Stomach smooth muscle (tissue), 2 donors: ENCODE results near the gene ADAM19.

Experiments used
- H3K27ac ChIP-seq: one replicate; pipeline ENCODE4 v1.7.0; 2013; ENCODE audit warnings: mild to moderate bottlenecking, low read length, inconsistent platforms
- H3K27me3 ChIP-seq, 2 donors: one replicate each; pipeline ENCODE4 v1.7.0; 2013; ENCODE audit warnings: low read length in 2 of 2; ENCODE audit not compliant: insufficient read depth in 2 of 2, control insufficient read depth in 1 of 2
- H3K36me3 ChIP-seq, 2 donors: one replicate each; pipeline ENCODE4 v1.7.0; 2013; ENCODE audit warnings: low read length in 2 of 2; ENCODE audit not compliant: control insufficient read depth in 2 of 2, insufficient read depth in 2 of 2
- H3K4me1 ChIP-seq: one replicate; pipeline ENCODE4 v1.7.0; 2013; ENCODE audit warnings: low read length; ENCODE audit not compliant: control insufficient read depth, insufficient read depth
- H3K4me3 ChIP-seq, 2 donors: one replicate each; pipeline ENCODE4 v1.7.0; 2013; ENCODE audit warnings: low read length in 2 of 2
- H3K9ac ChIP-seq, 2 donors: one replicate each; pipeline ENCODE4 v1.7.0; 2013; ENCODE audit warnings: low read length in 2 of 2, mild to moderate bottlenecking in 1 of 2
- H3K9me3 ChIP-seq, 2 donors: one replicate each; pipeline ENCODE4 v1.7.0; 2013; ENCODE audit warnings: low read length in 2 of 2; ENCODE audit not compliant: control insufficient read depth in 2 of 2
- donor health status: healthy.
- donor health status: Pancreatic carcinoma.

ADAM19 gene

DNA sequence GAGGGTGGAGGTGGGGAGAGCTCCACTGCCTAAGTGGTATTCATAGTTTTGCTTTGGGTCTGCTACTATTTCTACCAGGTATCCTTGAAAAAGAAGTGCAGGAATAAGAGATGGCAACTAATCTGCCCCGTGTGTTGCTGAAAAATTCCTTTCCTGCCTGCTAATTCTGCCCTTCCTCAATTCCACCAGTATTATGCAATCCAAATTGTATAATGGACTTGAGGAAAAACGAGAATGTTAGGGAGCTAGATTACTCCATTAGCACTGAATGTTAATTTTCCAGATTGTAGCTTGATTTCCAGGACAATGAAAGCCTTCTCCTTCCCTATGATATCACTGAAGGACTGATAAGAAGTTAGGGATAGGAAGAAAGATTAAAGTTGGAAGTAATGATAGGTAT lies 16.9 kb downstream of the ADAM19 start:
- Histone ChIP-seq H3K9me3 (no peaks in the 10 kb centered on the region), H3K36me3 (peaks cover 4 to 5% of the 10 kb centered on the region in 2 donors), H3K4me1 (peaks cover 74% of the 10 kb centered on the region), H3K4me3 (no peak overlapping the region), H3K27me3 (no peaks in the 10 kb centered on the region), H3K27ac (peak overlapping the region; percentile 37), H3K9ac (no peak overlapping the region)

DNA sequence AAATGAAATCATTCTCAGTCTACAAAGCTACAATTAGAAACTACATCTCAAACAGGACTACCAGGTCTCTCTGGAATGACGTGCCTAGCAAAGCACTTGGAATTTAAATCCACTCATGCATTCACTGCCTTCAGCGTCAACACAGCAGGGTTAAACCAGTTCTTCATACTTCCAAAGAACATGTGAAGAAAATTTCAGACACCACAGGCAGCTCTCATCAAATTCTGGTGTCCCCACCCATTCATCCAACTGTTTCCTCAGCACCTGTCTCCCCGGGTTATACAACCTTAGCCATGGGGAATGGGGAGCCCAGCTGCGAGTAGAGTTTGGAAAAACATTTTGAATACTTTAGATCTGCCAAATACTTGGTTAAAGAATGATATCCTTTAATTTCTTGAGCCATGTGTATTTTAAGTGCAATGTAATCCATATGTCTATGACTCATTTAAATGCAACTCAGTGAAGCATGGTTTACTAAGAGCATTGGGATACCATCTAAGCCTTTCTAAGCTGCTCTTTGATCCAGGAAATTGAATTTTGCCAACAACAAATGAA lies 17.5 kb downstream of the ADAM19 start:
- Histone ChIP-seq H3K36me3 (peaks cover 4 to 5% of the 10 kb centered on the region in 2 donors), H3K4me1 (peaks cover 68% of the 10 kb centered on the region), H3K9ac (no peak overlapping the region), H3K27ac (peak overlapping the region; percentile 37), H3K27me3 (no peaks in the 10 kb centered on the region), H3K4me3 (no peak overlapping the region), H3K9me3 (no peaks in the 10 kb centered on the region)

DNA sequence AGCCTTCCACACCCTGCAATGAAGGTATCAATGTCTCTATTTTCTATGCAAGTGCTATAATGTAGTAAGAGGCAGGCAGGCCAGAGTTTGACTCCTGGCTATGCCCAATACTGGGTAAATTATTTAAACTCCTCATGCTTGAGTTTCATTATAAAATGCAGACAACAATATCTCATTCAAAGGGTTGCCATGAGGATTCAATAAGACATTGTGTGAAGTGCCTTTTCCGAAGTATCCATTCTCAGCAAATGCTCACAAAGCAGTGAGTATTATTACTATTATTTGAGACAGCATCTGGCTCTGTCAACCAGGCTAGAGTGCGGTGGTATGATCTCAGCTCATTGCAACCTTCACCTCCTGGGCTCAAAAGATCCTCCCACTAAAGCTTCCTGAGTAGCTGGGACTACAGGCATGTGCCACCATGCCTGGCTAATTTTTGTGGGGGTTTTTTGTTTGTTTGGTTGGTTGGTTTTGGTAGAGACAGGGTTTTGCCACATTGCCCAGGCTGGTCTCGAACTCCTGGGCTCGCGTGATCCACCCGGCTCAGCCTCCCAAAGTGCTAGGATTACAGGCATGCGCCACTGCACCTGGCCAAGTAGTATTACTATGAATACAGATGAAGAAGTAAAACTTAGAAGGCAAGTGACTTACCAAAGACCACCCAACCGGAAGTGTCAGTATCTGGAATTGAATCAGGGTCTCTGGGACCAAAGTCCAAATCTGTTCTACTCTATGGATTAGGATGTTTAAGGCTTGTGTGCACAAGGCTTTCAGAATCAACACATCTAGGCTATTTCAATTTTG lies 18.8 kb downstream of the ADAM19 start:
- no peak overlapping the region for H3K4me3 ChIP-seq
- H3K36me3 ChIP-seq: peaks cover 4 to 5% of the 10 kb centered on the region in 2 donors
- no peaks in the 10 kb centered on the region for H3K27me3 ChIP-seq
- H3K9ac ChIP-seq: peak overlapping the region in 1 of 2 donors; percentile 23
- peaks cover 55% of the 10 kb centered on the region for H3K4me1 ChIP-seq
- H3K27ac ChIP-seq: peak overlapping the region; percentile 37
- no peaks in the 10 kb centered on the region for H3K9me3 ChIP-seq

DNA sequence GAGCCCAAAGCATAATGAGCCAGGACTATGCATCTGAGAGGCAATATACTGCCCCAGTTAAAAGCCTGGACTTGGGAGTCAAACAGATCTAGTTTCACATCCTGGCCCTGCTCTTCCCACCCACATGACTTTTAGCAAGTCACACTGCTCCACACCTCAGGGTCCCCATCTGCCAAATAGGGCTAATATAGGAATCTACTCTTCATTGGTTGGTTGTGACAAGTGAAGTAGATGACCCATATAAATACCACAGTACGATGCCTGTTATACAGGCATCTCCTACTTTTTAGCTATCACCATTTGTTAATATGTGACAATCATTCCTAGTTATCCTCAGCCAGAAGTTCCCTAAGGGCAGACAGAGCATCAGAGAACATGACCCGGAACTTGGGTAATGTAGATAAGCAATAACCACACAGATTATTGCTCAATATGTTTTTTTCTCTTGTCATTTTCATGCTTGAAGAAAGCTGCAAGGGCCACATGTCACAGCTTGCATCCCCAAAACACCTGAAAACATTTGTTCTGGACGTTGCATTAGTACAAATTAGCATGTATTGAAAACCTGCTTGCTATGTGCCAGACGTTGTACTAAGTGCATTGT lies 20.4 kb downstream of the ADAM19 start:
- peaks cover 42% of the 10 kb centered on the region for H3K4me1 ChIP-seq

DNA sequence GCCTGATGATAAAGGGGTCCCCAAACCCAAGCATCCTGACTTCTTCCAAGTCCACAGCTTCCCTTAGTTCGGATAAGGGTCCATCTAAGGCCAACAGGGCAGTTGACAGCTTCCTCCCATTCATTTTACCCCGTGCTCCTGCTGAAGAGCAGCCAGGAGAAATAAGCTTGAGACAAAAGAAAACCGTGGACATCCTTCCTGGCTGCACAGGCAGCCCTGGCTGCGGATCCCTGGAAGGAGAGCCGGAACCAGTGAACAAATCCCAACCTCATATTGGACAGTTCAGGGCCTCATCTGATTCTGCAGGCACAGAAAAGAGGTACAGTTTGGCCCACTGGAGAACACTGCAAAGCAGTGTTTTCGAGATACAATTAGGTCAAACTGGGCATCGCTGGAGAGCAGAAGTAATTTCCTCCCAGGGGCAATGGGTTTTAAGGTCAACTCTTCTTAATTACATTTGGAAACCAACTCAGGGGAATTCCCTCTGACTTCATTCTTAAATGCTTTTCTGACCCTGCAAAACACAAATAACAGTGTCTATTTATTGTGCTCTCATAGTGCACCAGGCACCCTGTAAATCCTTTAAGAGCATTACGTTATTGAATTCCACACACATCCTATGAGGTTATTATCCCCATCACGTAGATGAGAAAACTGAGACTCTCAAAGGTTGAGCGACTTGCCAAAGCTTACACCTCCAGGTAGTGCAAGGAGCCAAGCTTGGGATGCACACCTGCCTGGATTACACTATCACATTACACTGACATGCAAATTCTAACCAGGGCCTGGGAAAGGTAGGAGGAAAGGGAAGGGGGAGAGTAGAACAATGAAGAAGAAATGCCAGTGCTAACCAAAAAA lies 21.2 kb downstream of the ADAM19 start:
- Histone ChIP-seq H3K9me3 (no peaks in the 10 kb centered on the region), H3K36me3 (peaks cover 4 to 5% of the 10 kb centered on the region in 2 donors), H3K27ac (peak overlapping the region; percentile 72), H3K4me1 (peaks cover 41% of the 10 kb centered on the region), H3K4me3 (peak overlapping the region in 1 of 2 donors; percentile 29), H3K9ac (peak overlapping the region; percentile 6 to 29), H3K27me3 (no peaks in the 10 kb centered on the region)

More for the DNA sequence above, 20.4 kb downstream of the ADAM19 start:
- Histone ChIP-seq H3K27me3 (no peaks in the 10 kb centered on the region), H3K9ac (peak overlapping the region in 1 of 2 donors; percentile 23), H3K9me3 (no peaks in the 10 kb centered on the region), H3K27ac (peak overlapping the region; percentile 72), H3K36me3 (peaks cover 4 to 5% of the 10 kb centered on the region in 2 donors), H3K4me3 (peak overlapping the region in 1 of 2 donors; percentile 29)

DNA sequence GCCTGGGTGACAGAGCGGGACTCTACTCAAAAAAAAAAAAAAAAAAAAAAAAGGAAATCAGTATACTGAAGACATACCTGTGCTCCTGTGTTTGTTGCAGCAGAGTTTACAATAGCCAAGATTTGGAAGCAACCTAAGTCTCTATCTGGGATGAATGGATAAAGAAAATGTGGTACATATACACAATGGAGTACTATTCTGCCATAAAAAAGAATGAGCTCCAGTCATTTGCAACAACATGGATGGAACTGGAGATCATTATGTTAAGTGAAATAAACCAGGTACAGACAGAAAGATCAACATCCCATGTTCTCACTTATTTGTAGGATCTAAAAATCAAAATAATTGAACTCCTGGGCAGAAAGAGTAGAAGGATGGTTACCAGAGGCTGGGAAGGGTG lies 22.9 kb downstream of the ADAM19 start:
- Histone ChIP-seq H3K4me1 (peaks cover 47% of the 10 kb centered on the region), H3K9ac (no peak overlapping the region), H3K4me3 (no peak overlapping the region), H3K36me3 (peaks cover 4 to 5% of the 10 kb centered on the region in 2 donors), H3K27ac (no peak overlapping the region), H3K9me3 (no peaks in the 10 kb centered on the region), H3K27me3 (no peaks in the 10 kb centered on the region)

DNA sequence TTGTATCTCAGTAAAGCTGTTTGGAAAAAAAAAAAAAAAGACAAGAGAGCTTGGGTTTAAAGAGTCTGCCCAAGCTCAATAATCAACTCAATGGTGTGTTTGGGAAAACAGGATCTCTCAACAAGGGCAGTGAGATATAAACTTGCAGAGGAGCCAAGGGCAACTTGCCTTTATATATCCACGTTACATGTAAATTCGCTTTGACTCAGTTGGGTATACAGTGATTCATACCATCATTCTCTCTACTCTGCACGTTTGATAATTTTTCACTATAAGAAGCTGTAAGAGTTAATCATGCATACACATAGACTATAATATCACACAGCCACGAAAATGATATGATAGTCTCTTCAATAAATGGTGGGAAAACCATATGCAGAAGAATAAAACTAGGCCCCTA lies 24.9 kb downstream of the ADAM19 start:
- Histone ChIP-seq H3K27ac (peak overlapping the region; percentile 84), H3K9ac (no peak overlapping the region), H3K9me3 (no peaks in the 10 kb centered on the region), H3K4me1 (peaks cover 59% of the 10 kb centered on the region), H3K36me3 (peaks cover 0 to 4% of the 10 kb centered on the region in 2 donors), H3K27me3 (no peaks in the 10 kb centered on the region), H3K4me3 (no peak overlapping the region)

DNA sequence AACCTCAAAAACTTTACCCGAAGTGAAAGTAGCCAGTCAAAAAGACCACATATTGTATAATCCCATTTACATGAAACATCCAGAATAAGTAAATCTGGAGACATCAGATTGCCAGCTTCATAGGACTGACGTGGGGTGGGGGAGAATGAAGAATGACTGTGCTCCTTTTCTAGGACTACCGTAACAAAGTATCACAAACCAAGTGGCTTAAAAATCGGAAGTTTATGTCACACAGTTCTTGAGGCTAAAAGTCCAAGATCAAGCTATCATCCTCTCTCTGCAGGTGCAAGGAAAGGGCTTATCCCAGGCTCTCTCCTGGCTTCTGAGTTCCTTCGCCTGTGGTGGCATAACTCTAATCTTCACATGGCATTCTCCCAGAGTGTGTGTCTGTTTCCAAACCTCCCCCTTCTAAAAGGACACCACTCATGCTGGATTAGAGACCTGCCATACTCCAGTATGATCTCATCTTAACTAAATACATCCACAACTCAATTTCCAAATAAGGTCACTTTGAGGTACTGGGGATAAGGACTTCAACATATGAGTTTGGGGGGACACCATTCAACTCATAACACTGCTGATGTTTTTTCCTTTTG lies 25.5 kb downstream of the ADAM19 start:
- Histone ChIP-seq H3K36me3 (peaks cover 0 to 5% of the 10 kb centered on the region in 2 donors), H3K27me3 (no peaks in the 10 kb centered on the region), H3K4me3 (no peak overlapping the region), H3K9ac (peak overlapping the region in 1 of 2 donors; percentile 31), H3K9me3 (no peaks in the 10 kb centered on the region), H3K4me1 (peaks cover 60% of the 10 kb centered on the region), H3K27ac (peak overlapping the region; percentile 84)

DNA sequence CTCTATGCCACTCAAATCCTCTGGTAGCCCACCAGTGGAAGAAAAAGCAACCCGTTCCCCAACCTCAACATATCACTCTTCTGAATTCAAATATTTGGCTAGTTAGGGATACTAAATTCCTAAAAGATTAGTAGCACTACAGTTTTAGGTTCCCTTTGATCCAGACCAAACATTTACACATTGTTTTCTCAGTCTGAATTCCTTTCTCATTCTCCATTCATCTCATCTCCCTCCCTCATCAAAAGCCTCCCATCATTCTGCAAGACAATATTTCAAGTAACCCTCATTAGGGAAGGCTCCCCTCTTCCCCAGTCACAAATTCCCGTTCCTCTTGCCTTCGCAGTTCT lies 26.3 kb downstream of the ADAM19 start:
- Histone ChIP-seq H3K36me3 (peaks cover 0 to 5% of the 10 kb centered on the region in 2 donors), H3K27ac (peak overlapping the region; percentile 84), H3K9ac (peak overlapping the region in 1 of 2 donors; percentile 31), H3K4me3 (peak overlapping the region in 1 of 2 donors; percentile 4), H3K27me3 (no peaks in the 10 kb centered on the region), H3K4me1 (peaks cover 58% of the 10 kb centered on the region), H3K9me3 (no peaks in the 10 kb centered on the region)
